Measurements from ENCODE around the gene PNPLA6. TPM values are rescaled to one million over a fixed set of nuclear protein-coding genes. Genes with fewer than 3 reads are reported as not detected.

PNPLA6 gene
- total RNA-seq, 2 experiments from 2014 or later, result 62.0 to 70.9 TPM

- POLR2A ChIA-PET, result interaction anchor here (1.4 kb wide), 1 partner anchor 10 kb away, joined by 3 read pairs; no protein-coding TSS in a partner anchor
- Mint-ChIP-seq H3K9me3 (no peaks in the 10 kb centered on the region), H3K27me3 (no peaks in the 10 kb centered on the region), H3K36me3 (ENCODE audit: low read depth) (peaks cover 41% of the 10 kb centered on the region), H3K4me1 (ENCODE audit: low read depth) (no peaks in the 10 kb centered on the region), H3K4me3 (no peak overlapping the region), H3K27ac (no peak overlapping the region)
- CTCF ChIA-PET, result no interaction called here
- no peak for DNase-seq
- Histone ChIP-seq H3K27ac (ENCODE audit: low read depth in 1 of 2, low read length in 2 of 2) (no peak overlapping the region), H3K36me3 (ENCODE audit: insufficient read depth, low read length) (peaks cover 57% of the 10 kb centered on the region), H3K9me3 (ENCODE audit: control insufficient read depth in 1 of 2, insufficient read depth in 1 of 2, low read length in 2 of 2) (no peaks in the 10 kb centered on the region), H3K4me1 (ENCODE audit: insufficient read depth, low read length) (no peaks in the 10 kb centered on the region), H3K27me3 (ENCODE audit: control insufficient read depth in 1 of 2, insufficient read depth in 2 of 2, low read length in 2 of 2) (no peaks in the 10 kb centered on the region), H3K4me3 (ENCODE audit: low read length) (no peak overlapping the region)
- no peak for ATAC-seq (ENCODE audit: poor library complexity)
- no peak for TF ChIP-seq CTCF (IDR thresholded peaks at IDR 0.05)
- intact Hi-C loops (cut with DNase I, micrococcal nuclease), result no loop called here
These were observed 23.1 kb downstream of the PNPLA6 start for GRCh38 chr19:7558667-7559066.

GRCh38 chr19:7559102-7559501 lies 23.6 kb downstream of the PNPLA6 start:
- no peaks in the 10 kb centered on the region for H3K9me3 ChIP-seq (ENCODE audit: control insufficient read depth in 1 of 2, insufficient read depth in 1 of 2, low read length in 2 of 2)
- Mint-ChIP-seq H3K4me1 (ENCODE audit: low read depth) (no peaks in the 10 kb centered on the region), H3K36me3 (ENCODE audit: low read depth) (peaks cover 40% of the 10 kb centered on the region), H3K27me3 (no peaks in the 10 kb centered on the region), H3K4me3 (no peak overlapping the region), H3K27ac (no peak overlapping the region), H3K9me3 (no peaks in the 10 kb centered on the region)
- no peak overlapping the region for H3K27ac ChIP-seq (ENCODE audit: low read depth in 1 of 2, low read length in 2 of 2)
- H3K27me3 ChIP-seq (ENCODE audit: control insufficient read depth in 1 of 2, insufficient read depth in 2 of 2, low read length in 2 of 2), result no peaks in the 10 kb centered on the region
- H3K36me3 ChIP-seq (ENCODE audit: insufficient read depth, low read length), result peaks cover 57% of the 10 kb centered on the region
- ChIA-PET POLR2A (no interaction called here), CTCF (no interaction called here)
- intact Hi-C loops (cut with DNase I, micrococcal nuclease), result no loop called here
- ATAC-seq (ENCODE audit: poor library complexity), result no peak
- no peak for TF ChIP-seq CTCF (IDR thresholded peaks at IDR 0.05)
- DNase-seq, result no peak
- no peaks in the 10 kb centered on the region for H3K4me1 ChIP-seq (ENCODE audit: insufficient read depth, low read length)
- H3K4me3 ChIP-seq (ENCODE audit: low read length), result no peak overlapping the region

GRCh38 chr19:7560255-7560654 lies 24.7 kb downstream of the PNPLA6 start:
- DNase-seq (no peak), ATAC-seq (ENCODE audit: poor library complexity) (no peak)
- Mint-ChIP-seq H3K36me3 (ENCODE audit: low read depth) (peaks cover 40% of the 10 kb centered on the region), H3K4me1 (ENCODE audit: low read depth) (no peaks in the 10 kb centered on the region), H3K4me3 (no peak overlapping the region), H3K27me3 (no peaks in the 10 kb centered on the region), H3K27ac (no peak overlapping the region), H3K9me3 (no peaks in the 10 kb centered on the region)
- H3K4me3 ChIP-seq (ENCODE audit: low read length), result no peak overlapping the region
- intact Hi-C loops (cut with DNase I, micrococcal nuclease), result no loop called here
- TF ChIP-seq CTCF (IDR thresholded peaks at IDR 0.05), result no peak
- peaks cover 47% of the 10 kb centered on the region for H3K36me3 ChIP-seq (ENCODE audit: insufficient read depth, low read length)
- H3K4me1 ChIP-seq (ENCODE audit: insufficient read depth, low read length), result no peaks in the 10 kb centered on the region
- H3K9me3 ChIP-seq (ENCODE audit: control insufficient read depth in 1 of 2, insufficient read depth in 1 of 2, low read length in 2 of 2), result no peaks in the 10 kb centered on the region
- H3K27me3 ChIP-seq (ENCODE audit: control insufficient read depth in 1 of 2, insufficient read depth in 2 of 2, low read length in 2 of 2), result no peaks in the 10 kb centered on the region
- ChIA-PET CTCF (no interaction called here), POLR2A (no interaction called here)
- no peak overlapping the region for H3K27ac ChIP-seq (ENCODE audit: low read depth in 1 of 2, low read length in 2 of 2)
